GM23338 (cell line): ENCODE results near the gene PPP2R2B. TPM values are rescaled to one million over a fixed set of nuclear protein-coding genes. Genes with fewer than 3 reads are reported as not detected.

Source experiments
- ATAC-seq: fragments of 200-7000 bp; cut with Tn5 transposase; 3 replicates; pipeline ENCODE4 v1.9.1; 2020
- DNase-seq: peaks from one replicate; pipeline ENCODE4 v3.0.0-alpha.2; 2015; ENCODE audit warnings: low spot score
- H2AFZ ChIP-seq: fragments of 200-600 bp; sonication (generic); 2 replicates; pipeline ENCODE4 v1.8.0; 2016; ENCODE audit warnings: antibody characterized with exemption, mild to moderate bottlenecking, moderate library complexity
- H3F3A ChIP-seq: fragments of 200-600 bp; sonication (generic); replicated peaks from 2 replicates; pipeline ENCODE4 v1.8.0; 2017; ENCODE audit warnings: antibody characterized with exemption, mixed run types, low read depth
- H3K27ac ChIP-seq: fragments of 200-600 bp; sonication (generic); 2 replicates; pipeline ENCODE4 v1.6.1; 2016; ENCODE audit warnings: low read depth
- H3K27me3 ChIP-seq: fragments of 200-600 bp; sonication (generic); 2 replicates; pipeline ENCODE4 v1.8.0; 2016; ENCODE audit warnings: mild to moderate bottlenecking, mixed run types, moderate library complexity; ENCODE audit not compliant: insufficient read depth
- H3K36me3 ChIP-seq: fragments of 200-600 bp; sonication (generic); 2 replicates; pipeline ENCODE4 v1.8.0; 2016; ENCODE audit warnings: mild to moderate bottlenecking; ENCODE audit not compliant: insufficient read depth
- H3K4me1 ChIP-seq: fragments of 200-600 bp; sonication (generic); 2 replicates; pipeline ENCODE4 v1.8.0; 2016; ENCODE audit warnings: mild to moderate bottlenecking, moderate library complexity; ENCODE audit not compliant: insufficient read depth
- H3K4me2 ChIP-seq: fragments of 200-600 bp; sonication (generic); 2 replicates; pipeline ENCODE4 v1.7.1; 2017; ENCODE audit warnings: mixed run types
- H3K4me3 ChIP-seq: fragments of 200-600 bp; sonication (generic); 2 replicates; pipeline ENCODE4 v1.6.1; 2016; ENCODE audit warnings: mixed run types
- H3K79me2 ChIP-seq: fragments of 200-600 bp; sonication (generic); replicated peaks from 2 replicates; pipeline ENCODE4 v1.8.0; 2017; ENCODE audit warnings: mild to moderate bottlenecking; ENCODE audit not compliant: insufficient read depth
- H3K9me2 ChIP-seq: fragments of 200-600 bp; sonication (generic); 2 replicates; pipeline ENCODE4 v1.8.0; 2017; ENCODE audit not compliant: insufficient read depth
- H4K20me1 ChIP-seq: fragments of 200-600 bp; sonication (generic); replicated peaks from 2 replicates; pipeline ENCODE4 v1.8.0; 2017; ENCODE audit warnings: mild to moderate bottlenecking; ENCODE audit not compliant: insufficient read depth
- H3K27ac Mint-ChIP-seq: 2 replicates; pipeline ENCODE4 v1.8.0; 2020; ENCODE audit warnings: inconsistent platforms, mild to moderate bottlenecking, moderate library complexity, mixed read lengths
- H3K27me3 Mint-ChIP-seq: 3 replicates; pipeline ENCODE4 v1.8.0; 2022; ENCODE audit warnings: low read depth, mild to moderate bottlenecking, moderate library complexity, mixed read lengths, inconsistent platforms; ENCODE audit not compliant: insufficient read depth, poor library complexity
- H3K36me3 Mint-ChIP-seq: 3 replicates; pipeline ENCODE4 v1.8.0; 2021; ENCODE audit warnings: low read depth, mild to moderate bottlenecking, inconsistent platforms, moderate library complexity, mixed read lengths
- H3K4me1 Mint-ChIP-seq: 3 replicates; pipeline ENCODE4 v1.8.0; 2020; ENCODE audit warnings: mild to moderate bottlenecking, inconsistent platforms, mixed read lengths
- H3K4me3 Mint-ChIP-seq: 3 replicates; pipeline ENCODE4 v1.8.0; 2021; ENCODE audit warnings: moderate library complexity, mild to moderate bottlenecking, inconsistent platforms, mixed read lengths
- H3K9me3 Mint-ChIP-seq: 3 replicates; pipeline ENCODE4 v1.8.0; 2020; ENCODE audit warnings: moderate library complexity, mild to moderate bottlenecking, inconsistent platforms, mixed read lengths
- CREB1 ChIP-seq: fragments of 250-450 bp; sonication (Bioruptor Pico); IDR thresholded peaks from 2 replicates; pipeline ENCODE4 v1.5.0; 2020; ENCODE audit warnings: low read depth, mild to moderate bottlenecking, moderate library complexity
- CTCF ChIP-seq, 2 experiments: fragments of 200-600 bp in 1 of 2; sonication (generic) in 1 of 2; conservative IDR thresholded peaks; 2 replicates each; pipeline versions ENCODE4 v1.5.1 to v1.6.1; 2016 to 2017; ENCODE audit warnings: antibody characterized with exemption in 2 of 2, low read depth in 2 of 2, mild to moderate bottlenecking in 2 of 2, moderate library complexity in 1 of 2
- EZH2 ChIP-seq: fragments of 200-600 bp; sonication (generic); IDR thresholded peaks from one replicate; pipeline ENCODE4 v1.8.0; 2017; ENCODE audit warnings: antibody characterized with exemption, mild to moderate bottlenecking, low read depth; ENCODE audit not compliant: unreplicated experiment
- EZH2phosphoT487 ChIP-seq: fragments of 200-600 bp; sonication (generic); IDR thresholded peaks from one replicate; pipeline ENCODE4 v1.8.1; 2018; ENCODE audit warnings: antibody characterized with exemption; ENCODE audit not compliant: unreplicated experiment
- JUNB ChIP-seq: IDR thresholded peaks from one replicate; pipeline ENCODE4 v1.6.1; 2016; ENCODE audit warnings: antibody characterized with exemption; ENCODE audit not compliant: unreplicated experiment
- NANOG ChIP-seq: IDR thresholded peaks from 2 replicates; pipeline ENCODE4 v1.6.1; 2016; ENCODE audit warnings: antibody characterized with exemption, borderline replicate concordance
- REST ChIP-seq: IDR thresholded peaks from one replicate; pipeline ENCODE4 v1.6.1; 2018; ENCODE audit warnings: antibody characterized with exemption; ENCODE audit not compliant: unreplicated experiment
- STAT1 ChIP-seq: IDR thresholded peaks from one replicate; pipeline ENCODE4 v1.6.1; 2016; ENCODE audit warnings: antibody characterized with exemption; ENCODE audit not compliant: unreplicated experiment
- ZNF114 ChIP-seq: fragments of 250-450 bp; sonication (Bioruptor Pico); IDR thresholded peaks from 2 replicates; pipeline ENCODE4 v1.5.0; 2020; ENCODE audit warnings: mild to moderate bottlenecking, moderate library complexity
- ZNF331 ChIP-seq: fragments of 250-450 bp; sonication (Bioruptor Pico); IDR thresholded peaks from 2 replicates; pipeline ENCODE4 v1.5.0; 2020; ENCODE audit warnings: low read depth, mild to moderate bottlenecking, moderate library complexity
- ZNF462 ChIP-seq: fragments of 250-450 bp; sonication (Bioruptor Pico); IDR thresholded peaks from 2 replicates; pipeline ENCODE4 v1.5.0; 2020; ENCODE audit warnings: mild to moderate bottlenecking, moderate library complexity
- polyA plus RNA-seq: library from polyadenylated mRNA; unstranded; fragments of >200 nt; fragmentation: Nextera tagmentation; extraction: Ambion mirVana; gene quantifications from 2 replicates; pipeline ENCODE4 v1.2.1, GENCODE V29; 2016
- total RNA-seq: library from RNA; depleted of rRNA; stranded (reverse); fragments of >200 nt; shearing (Covaris generic); gene quantifications from 2 replicates; pipeline ENCODE4 v1.2.3, GENCODE V29; 2014

Gene PPP2R2B
- total and polyA plus RNA-seq, 2 experiments from 2014 or later: 21.3 to 33.9 TPM

GRCh38 chr5:146770980-146771379 is 107.6 kb downstream of the PPP2R2B start:
- H3K4me1 Mint-ChIP-seq: peaks cover 26% of the 10 kb centered on the region
- no peaks in the 10 kb centered on the region for H3K9me2 ChIP-seq
- no peak overlapping the region for H3K4me2 ChIP-seq
- H3K27me3 ChIP-seq: no peaks in the 10 kb centered on the region
- H4K20me1 ChIP-seq: no peaks in the 10 kb centered on the region
- peaks cover 3% of the 10 kb centered on the region; the same call in 2 of the 3 replicates for H3K9me3 Mint-ChIP-seq
- no peaks in the 10 kb centered on the region for H3K27me3 Mint-ChIP-seq
- H3K36me3 Mint-ChIP-seq: peaks cover 2% of the 10 kb centered on the region; the same call in 1 of the 3 replicates
- no peaks in the 10 kb centered on the region for H3K79me2 ChIP-seq
- no peaks in the 10 kb centered on the region for H3F3A ChIP-seq
- no peak overlapping the region for H3K27ac ChIP-seq
- no peak overlapping the region for H3K4me3 Mint-ChIP-seq
- H3K4me1 ChIP-seq: peaks cover 21% of the 10 kb centered on the region
- no peak overlapping the region for H2AFZ ChIP-seq
- no peaks in the 10 kb centered on the region; the same call in 1 of the 2 replicates for H3K36me3 ChIP-seq
- no peak for DNase-seq
- ATAC-seq: no peak
- no peak overlapping the region for H3K4me3 ChIP-seq
- H3K27ac Mint-ChIP-seq: no peak overlapping the region
- TF ChIP-seq CTCF (conservative IDR thresholded peaks at IDR 0.05; ENCODE audit: low read depth in 2 of 2) (no peak), ZNF331 (CRISPR knock-in tag) (no peak), CREB1 (no peak), REST (no peak), JUNB (no peak), EZH2phosphoT487 (no peak), NANOG (no peak), ZNF114 (CRISPR knock-in tag) (no peak), EZH2 (no peak), ZNF462 (CRISPR knock-in tag) (no peak), STAT1 (no peak)
